H9 (cell line): ENCODE results near the gene ATP13A1. TPM values are rescaled to one million over a fixed set of nuclear protein-coding genes. Genes with fewer than 3 reads are reported as not detected.

Experiments used
- DNase-seq: peaks from one replicate; pipeline ENCODE4 v3.0.0-alpha.2; 2017
- H2AFZ ChIP-seq: one replicate; pipeline ENCODE4 v1.6.1; 2013; ENCODE audit warnings: mild to moderate bottlenecking, low read length, control low read depth, moderate library complexity
- H2AK5ac ChIP-seq: 2 replicates; pipeline ENCODE4 v1.6.1; 2013; ENCODE audit warnings: low read length, control low read depth, mixed read lengths; ENCODE audit not compliant: insufficient read length
- H2BK120ac ChIP-seq: one replicate; pipeline ENCODE4 v1.6.1; 2013; ENCODE audit warnings: low read depth, mild to moderate bottlenecking, low read length, control low read depth, inconsistent platforms; ENCODE audit not compliant: poor library complexity, severe bottlenecking
- H2BK12ac ChIP-seq: 2 replicates; pipeline ENCODE4 v1.6.1; 2013; ENCODE audit warnings: low read length, control low read depth, mixed read lengths, low read depth; ENCODE audit not compliant: insufficient read length
- H2BK15ac ChIP-seq: 2 replicates; pipeline ENCODE4 v1.6.1; 2013; ENCODE audit warnings: low read depth, low read length, control low read depth
- H2BK20ac ChIP-seq: one replicate; pipeline ENCODE4 v1.6.1; 2013; ENCODE audit warnings: low read depth, mild to moderate bottlenecking, low read length, control low read depth, inconsistent platforms; ENCODE audit not compliant: poor library complexity, severe bottlenecking
- H2BK5ac ChIP-seq: 2 replicates; pipeline ENCODE4 v1.6.1; 2013; ENCODE audit warnings: low read length, control low read depth, mixed read lengths; ENCODE audit not compliant: insufficient read length
- H3K14ac ChIP-seq: 2 replicates; pipeline ENCODE4 v1.6.1; 2013; ENCODE audit warnings: low read length, control low read depth; ENCODE audit not compliant: insufficient read depth
- H3K18ac ChIP-seq: 2 replicates; pipeline ENCODE4 v1.6.1; 2013; ENCODE audit warnings: low read depth, mild to moderate bottlenecking, mixed read lengths, low read length, control low read depth; ENCODE audit not compliant: insufficient read length
- H3K23ac ChIP-seq: 2 replicates; pipeline ENCODE4 v1.6.1; 2013; ENCODE audit warnings: low read length, control low read depth, mixed read lengths, low read depth; ENCODE audit not compliant: insufficient read length
- H3K23me2 ChIP-seq: 2 replicates; pipeline ENCODE4 v1.6.1; 2013; ENCODE audit warnings: low read depth, mild to moderate bottlenecking, mixed read lengths, low read length, control low read depth; ENCODE audit not compliant: insufficient read length, poor library complexity, severe bottlenecking
- H3K27ac ChIP-seq: 2 replicates; pipeline ENCODE4 v1.5.1; 2013; ENCODE audit warnings: low read length, control low read depth, mixed read lengths, low read depth; ENCODE audit not compliant: insufficient read length
- H3K27me3 ChIP-seq: 2 replicates; pipeline ENCODE4 v1.6.1; 2013; ENCODE audit warnings: low read length, control low read depth, inconsistent platforms; ENCODE audit not compliant: insufficient read depth
- H3K4ac ChIP-seq: 2 replicates; pipeline ENCODE4 v1.6.1; 2013; ENCODE audit warnings: low read depth, mild to moderate bottlenecking, control low read depth, inconsistent platforms, low read length, moderate library complexity
- H3K4me1 ChIP-seq: 2 replicates; pipeline ENCODE4 v1.6.1; 2013; ENCODE audit warnings: low read length, control low read depth, inconsistent platforms; ENCODE audit not compliant: insufficient read depth
- H3K4me2 ChIP-seq: 2 replicates; pipeline ENCODE4 v1.6.1; 2013; ENCODE audit warnings: low read length, control low read depth, mixed read lengths; ENCODE audit not compliant: insufficient read length, insufficient read depth
- H3K56ac ChIP-seq: 2 replicates; pipeline ENCODE4 v1.6.1; 2013; ENCODE audit warnings: low read depth, mild to moderate bottlenecking, mixed read lengths, low read length, control low read depth; ENCODE audit not compliant: insufficient read length
- H3K79me1 ChIP-seq: 2 replicates; pipeline ENCODE4 v1.6.1; 2013; ENCODE audit warnings: low read depth, mild to moderate bottlenecking, moderate library complexity, low read length, control low read depth, inconsistent platforms; ENCODE audit not compliant: insufficient read depth, poor library complexity, severe bottlenecking
- H3K79me2 ChIP-seq: 2 replicates; pipeline ENCODE4 v1.6.1; 2013; ENCODE audit warnings: low read length, control low read depth, inconsistent platforms; ENCODE audit not compliant: insufficient read depth
- H3K9ac ChIP-seq: 2 replicates; pipeline ENCODE4 v1.6.1; 2013; ENCODE audit warnings: low read length, control low read depth, mixed read lengths; ENCODE audit not compliant: insufficient read length; ENCODE audit errors: extremely low read depth
- H3K9me3 ChIP-seq: one replicate; pipeline ENCODE4 v1.6.1; 2013; ENCODE audit warnings: low read depth, low read length, inconsistent platforms; ENCODE audit not compliant: control insufficient read depth
- H3T11ph ChIP-seq: one replicate; pipeline ENCODE4 v1.6.1; 2013; ENCODE audit warnings: mild to moderate bottlenecking, low read length, control low read depth, inconsistent platforms
- H4K20me1 ChIP-seq: one replicate; pipeline ENCODE4 v1.6.1; 2013; ENCODE audit not compliant: control insufficient read depth, insufficient read length, insufficient read depth
- H4K5ac ChIP-seq: 2 replicates; pipeline ENCODE4 v1.6.1; 2013; ENCODE audit warnings: low read depth, mild to moderate bottlenecking, mixed read lengths, low read length, control low read depth; ENCODE audit not compliant: insufficient read length
- H4K8ac ChIP-seq: replicated peaks from 2 replicates; pipeline ENCODE4 v1.6.1; 2013; ENCODE audit warnings: low read length, control low read depth, mixed read lengths, low read depth; ENCODE audit not compliant: insufficient read length
- H4K91ac ChIP-seq: 2 replicates; pipeline ENCODE4 v1.6.1; 2013; ENCODE audit warnings: low read depth, mild to moderate bottlenecking, moderate library complexity, mixed read lengths, low read length, control low read depth; ENCODE audit not compliant: insufficient read length
- H3K27ac Mint-ChIP-seq, 3 experiments: 2 replicates in 2 of 3; 3 replicates in 1 of 3; pipeline ENCODE4 v1.8.0; 2020 to 2021; ENCODE audit warnings: mixed read lengths in 3 of 3, mild to moderate bottlenecking in 1 of 3, moderate library complexity in 1 of 3
- H3K27me3 Mint-ChIP-seq: 2 replicates; pipeline ENCODE4 v1.8.0; 2021; ENCODE audit warnings: low read depth, mild to moderate bottlenecking, moderate library complexity, mixed read lengths
- H3K36me3 Mint-ChIP-seq, 3 experiments: 2 replicates in 2 of 3; 3 replicates in 1 of 3; pipeline ENCODE4 v1.8.0; 2020 to 2021; ENCODE audit warnings: low read depth in 3 of 3, mixed read lengths in 3 of 3; ENCODE audit not compliant: insufficient read depth in 1 of 3
- H3K4me1 Mint-ChIP-seq, 2 experiments: 2 replicates each; pipeline ENCODE4 v1.8.0; 2020; ENCODE audit warnings: mixed read lengths in 2 of 2
- H3K4me3 Mint-ChIP-seq, 2 experiments: 2 replicates in 1 of 2; 3 replicates in 1 of 2; pipeline ENCODE4 v1.8.0; 2020 to 2021; ENCODE audit warnings: mild to moderate bottlenecking in 2 of 2, mixed read lengths in 2 of 2, moderate library complexity in 1 of 2
- H3K9me3 Mint-ChIP-seq, 2 experiments: 2 replicates in 1 of 2; 3 replicates in 1 of 2; pipeline ENCODE4 v1.8.0; 2020; ENCODE audit warnings: mild to moderate bottlenecking in 2 of 2, mixed read lengths in 2 of 2, moderate library complexity in 1 of 2
- CTCF ChIP-seq: fragments of 200-600 bp; sonication (generic); conservative IDR thresholded peaks from 3 replicates; pipeline ENCODE4 v1.8.0; 2021; ENCODE audit warnings: antibody characterized with exemption, mild to moderate bottlenecking
- WGBS: extraction: QIAGEN DNeasy Blood & Tissue Kit; methylation state at CpG from one replicate; pipeline ENCODE4 v1.1.7; 2013; ENCODE audit warnings: missing lambda C conversion rate, low lambda C conversion rate, mixed read lengths; ENCODE audit not compliant: insufficient read length; ENCODE audit errors: extremely low coverage; 5-methylcytosine and 5-hydroxymethylcytosine counted together
- total RNA-seq: library from RNA; stranded (reverse); gene quantifications from 2 replicates; pipeline ENCODE4 v1.2.1, GENCODE V29; 2021

ATP13A1 gene
- total RNA-seq, 1 experiment from 2014 or later = 67.8 TPM

- no peak overlapping the region for H3K4me2 ChIP-seq
- no CpG with 5 or more reads among the region's 8 CpGs for WGBS
- H2BK20ac ChIP-seq = no peak overlapping the region
- H2BK15ac ChIP-seq = no peak overlapping the region
- no peak overlapping the region for H2AFZ ChIP-seq
- no peaks in the 10 kb centered on the region for H3K9me3 ChIP-seq
- peaks cover 8 to 23% of the 10 kb centered on the region in 2 experiments for H3K4me1 Mint-ChIP-seq
- H3K23ac ChIP-seq = no peak overlapping the region
- no peak overlapping the region for H4K91ac ChIP-seq
- H3K79me2 ChIP-seq = no peaks in the 10 kb centered on the region
- no peak overlapping the region for H3K27ac Mint-ChIP-seq
- no peak overlapping the region for H3K4me3 Mint-ChIP-seq
- no peak overlapping the region for H4K5ac ChIP-seq
- H3K36me3 Mint-ChIP-seq = no peaks in the 10 kb centered on the region
- H2BK12ac ChIP-seq = no peak overlapping the region
- H3K79me1 ChIP-seq = no peaks in the 10 kb centered on the region
- H3K56ac ChIP-seq = no peak overlapping the region
- no peak overlapping the region for H3K18ac ChIP-seq
- no peaks in the 10 kb centered on the region for H3K27me3 ChIP-seq
- no peak overlapping the region for H2BK5ac ChIP-seq
- no peak overlapping the region for H3K27ac ChIP-seq
- no peaks in the 10 kb centered on the region for H4K20me1 ChIP-seq
- no peak overlapping the region for H3K9ac ChIP-seq
- H3K4me1 ChIP-seq = peaks cover 3% of the 10 kb centered on the region; the same call in 1 of the 2 replicates
- H2BK120ac ChIP-seq = no peak overlapping the region
- no peak overlapping the region for H2AK5ac ChIP-seq
- H3K9me3 Mint-ChIP-seq = no peaks in the 10 kb centered on the region
- TF ChIP-seq CTCF = no peak
- no peaks in the 10 kb centered on the region for H3K27me3 Mint-ChIP-seq
- H3T11ph ChIP-seq = no peak overlapping the region
- no peak for DNase-seq
- no peak overlapping the region for H4K8ac ChIP-seq
- H3K14ac ChIP-seq = no peak overlapping the region
- H3K4ac ChIP-seq = no peak overlapping the region
- H3K23me2 ChIP-seq = no peaks in the 10 kb centered on the region
These were observed 65.6 kb downstream of the ATP13A1 start for GRCh38 chr19:19597809-19598306.

Other genes starting within 250 kb of the ATP13A1 start
- 2.6 and 2.8 TPM in 2 replicates for gene TSSK6, start 148.1 kb downstream of the ATP13A1 start, total RNA-seq
- 489 and 509 TPM in 2 replicates for gene NDUFA13, start 147.5 kb downstream of the ATP13A1 start, total RNA-seq
- 15.7 and 16.6 TPM in 2 replicates for gene YJEFN3, start 134.8 kb downstream of the ATP13A1 start, total RNA-seq
- gene CILP2, start 125.4 kb downstream of the ATP13A1 start, total RNA-seq = 5.9 and 6.4 TPM in 2 replicates
- 2.4 and 3.3 TPM in 2 replicates for gene PBX4, start 45.0 kb downstream of the ATP13A1 start, total RNA-seq
- gene LPAR2, start 35.5 kb downstream of the ATP13A1 start, total RNA-seq = 49.5 and 51.8 TPM in 2 replicates
- gene GMIP, start 20.0 kb downstream of the ATP13A1 start, total RNA-seq = 12.7 and 13.4 TPM in 2 replicates
- 46.9 and 57.0 TPM in 2 replicates for gene ZNF101, start 5.2 kb upstream of the ATP13A1 start, total RNA-seq
- gene ZNF14, start 69.4 kb upstream of the ATP13A1 start, total RNA-seq = 7.5 and 8.3 TPM in 2 replicates
- 2.0 and 3.0 TPM in 2 replicates for gene ZNF506, start 158.1 kb upstream of the ATP13A1 start, total RNA-seq
- 47.7 and 51.0 TPM in 2 replicates for gene ZNF253, start 202.2 kb upstream of the ATP13A1 start, total RNA-seq
- 54.0 and 58.1 TPM in 2 replicates for gene ZNF93, start 237.3 kb upstream of the ATP13A1 start, total RNA-seq